KMS-11 (cell line): ENCODE results near the gene PRKD1.

Source experiments
- H2AFZ ChIP-seq: fragments of 200-600 bp; sonication (generic); 2 replicates; pipeline ENCODE4 v1.6.1; 2016; ENCODE audit warnings: antibody characterized with exemption, mixed run types, low read depth
- H3K27ac ChIP-seq: fragments of 200-600 bp; sonication (generic); 2 replicates; pipeline ENCODE4 v1.6.1; 2016; ENCODE audit warnings: mild to moderate bottlenecking, mixed run types
- H3K27me3 ChIP-seq: fragments of 200-600 bp; sonication (generic); 2 replicates; pipeline ENCODE4 v1.6.1; 2017; ENCODE audit warnings: mild to moderate bottlenecking, low read depth, mixed run types, moderate library complexity; ENCODE audit not compliant: insufficient read depth
- H3K36me3 ChIP-seq: fragments of 200-600 bp; sonication (generic); 2 replicates; pipeline ENCODE4 v1.6.1; 2017; ENCODE audit warnings: mild to moderate bottlenecking, mixed run types; ENCODE audit not compliant: insufficient read depth
- H3K4me1 ChIP-seq: fragments of 200-600 bp; sonication (generic); 2 replicates; pipeline ENCODE4 v1.6.1; 2016; ENCODE audit warnings: mild to moderate bottlenecking, low read depth, mixed run types; ENCODE audit not compliant: poor library complexity, severe bottlenecking
- H3K4me2 ChIP-seq: fragments of 200-600 bp; sonication (generic); 2 replicates; pipeline ENCODE4 v1.7.0; 2016; ENCODE audit warnings: mild to moderate bottlenecking, mixed run types
- H3K4me3 ChIP-seq: fragments of 200-600 bp; sonication (generic); IDR thresholded peaks from 2 replicates; pipeline ENCODE4 v1.6.1; 2017; ENCODE audit warnings: low read depth, low read length, mixed read lengths; ENCODE audit not compliant: insufficient read depth
- H3K79me2 ChIP-seq: fragments of 200-600 bp; sonication (generic); 2 replicates; pipeline ENCODE4 v1.6.1; 2016; ENCODE audit warnings: low read depth, mixed run types; ENCODE audit not compliant: insufficient read depth
- H3K9ac ChIP-seq: fragments of 200-600 bp; sonication (generic); 2 replicates; pipeline ENCODE4 v1.6.1; 2016; ENCODE audit warnings: mild to moderate bottlenecking, mixed run types
- H4K20me1 ChIP-seq: fragments of 200-600 bp; sonication (generic); 2 replicates; pipeline ENCODE4 v1.6.1; 2016; ENCODE audit warnings: mild to moderate bottlenecking, mixed run types; ENCODE audit not compliant: insufficient read depth
- TF ChIP-seq, protein P1 (sequence below): fragments of 200-600 bp; sonication (generic); conservative IDR thresholded peaks from 2 replicates; pipeline ENCODE4 v1.6.1; 2017; ENCODE audit warnings: low read depth, mild to moderate bottlenecking, antibody characterized with exemption, low read length, moderate library complexity, mixed read lengths

The PRKD1 gene

DNA sequence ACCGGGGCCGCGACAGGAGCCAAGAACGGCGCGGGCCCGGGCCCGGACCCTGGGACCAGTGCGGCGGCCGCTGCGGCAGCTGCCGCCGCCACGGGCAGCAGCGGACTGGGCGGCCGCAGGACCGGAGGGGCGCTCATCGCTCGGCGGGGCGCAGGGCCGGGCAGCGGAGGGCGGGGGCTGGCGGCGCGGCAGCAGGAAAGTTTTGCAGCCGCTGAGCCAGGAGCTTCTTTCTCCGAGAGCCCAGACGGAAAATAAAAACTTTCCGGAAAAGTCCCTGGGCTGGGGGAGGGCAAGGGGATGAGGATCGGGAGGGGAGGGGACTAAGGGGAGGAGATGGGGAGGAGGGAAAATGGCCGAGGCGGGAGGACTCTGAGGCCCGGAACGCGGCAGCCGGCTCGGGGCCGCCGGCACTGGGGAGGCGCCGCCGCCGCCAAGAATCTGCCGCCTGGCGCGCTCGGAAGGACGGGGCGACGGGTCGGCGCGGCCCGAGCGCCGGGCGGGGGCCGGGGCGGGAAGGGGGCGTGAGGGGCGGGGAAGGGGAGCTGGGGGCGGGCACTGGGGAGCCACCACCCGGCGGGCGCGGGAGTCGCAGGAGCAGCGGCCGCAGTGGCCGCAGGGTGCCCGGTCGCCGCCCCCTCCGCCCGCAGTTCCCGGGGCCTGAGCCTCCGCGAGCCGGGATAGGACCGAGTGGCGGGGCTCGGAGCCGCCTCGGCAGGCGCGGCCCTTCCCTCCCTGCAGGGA is at the start of gene PRKD1:
TSS of gene PRKD1 (minus strand) at position 472 of the 741 bp plus-strand sequence.
- Histone ChIP-seq H2AFZ (peak within 1 kb of the TSS; percentile 30; the same call in 1 of the 2 replicates), H3K27ac (no peak within 1 kb of the TSS), H3K36me3 (no peaks in the 10 kb centered on the region)

DNA sequence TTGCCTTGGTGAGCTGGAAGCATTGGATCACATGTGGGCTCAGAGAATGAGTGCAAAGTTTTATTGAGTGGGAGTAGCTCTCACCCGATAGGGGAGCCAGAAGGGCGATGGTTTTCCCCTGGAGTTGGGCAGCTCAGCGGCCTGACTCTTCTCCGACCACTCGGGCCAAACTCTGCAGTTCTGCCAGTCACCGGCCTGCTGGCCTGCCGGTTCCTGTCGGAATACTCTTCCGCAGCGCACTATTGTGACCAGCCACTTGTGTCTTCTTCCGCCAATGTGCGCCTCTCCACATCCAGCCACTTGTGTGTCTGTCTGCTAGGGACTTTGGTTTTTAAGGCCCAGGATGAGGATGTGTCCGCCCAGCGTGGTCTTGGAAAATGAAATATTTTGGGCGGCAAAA is 43.5 kb upstream of the PRKD1 start:
- Histone ChIP-seq H3K4me2 (no peak overlapping the region), H3K4me3 (no peak overlapping the region), H3K9ac (no peak overlapping the region), H3K36me3 (no peaks in the 10 kb centered on the region), H3K27ac (no peak overlapping the region), H2AFZ (no peak overlapping the region), H3K27me3 (no peaks in the 10 kb centered on the region), H3K79me2 (no peaks in the 10 kb centered on the region), H4K20me1 (no peaks in the 10 kb centered on the region), H3K4me1 (no peaks in the 10 kb centered on the region)
- TF ChIP-seq, protein P1, sequence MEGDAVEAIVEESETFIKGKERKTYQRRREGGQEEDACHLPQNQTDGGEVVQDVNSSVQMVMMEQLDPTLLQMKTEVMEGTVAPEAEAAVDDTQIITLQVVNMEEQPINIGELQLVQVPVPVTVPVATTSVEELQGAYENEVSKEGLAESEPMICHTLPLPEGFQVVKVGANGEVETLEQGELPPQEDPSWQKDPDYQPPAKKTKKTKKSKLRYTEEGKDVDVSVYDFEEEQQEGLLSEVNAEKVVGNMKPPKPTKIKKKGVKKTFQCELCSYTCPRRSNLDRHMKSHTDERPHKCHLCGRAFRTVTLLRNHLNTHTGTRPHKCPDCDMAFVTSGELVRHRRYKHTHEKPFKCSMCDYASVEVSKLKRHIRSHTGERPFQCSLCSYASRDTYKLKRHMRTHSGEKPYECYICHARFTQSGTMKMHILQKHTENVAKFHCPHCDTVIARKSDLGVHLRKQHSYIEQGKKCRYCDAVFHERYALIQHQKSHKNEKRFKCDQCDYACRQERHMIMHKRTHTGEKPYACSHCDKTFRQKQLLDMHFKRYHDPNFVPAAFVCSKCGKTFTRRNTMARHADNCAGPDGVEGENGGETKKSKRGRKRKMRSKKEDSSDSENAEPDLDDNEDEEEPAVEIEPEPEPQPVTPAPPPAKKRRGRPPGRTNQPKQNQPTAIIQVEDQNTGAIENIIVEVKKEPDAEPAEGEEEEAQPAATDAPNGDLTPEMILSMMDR, result no peak

More for the DNA sequence above, at the start of gene PRKD1:
- H3K4me3 ChIP-seq, result no peak within 1 kb of the TSS
- H3K27me3 ChIP-seq, result no peaks in the 10 kb centered on the region
- TF ChIP-seq, protein P1, result no peak
- H3K4me2 ChIP-seq, result peak within 1 kb of the TSS; percentile 57
- no peaks in the 10 kb centered on the region for H3K79me2 ChIP-seq
- H3K4me1 ChIP-seq, result no peaks in the 10 kb centered on the region
- no peak within 1 kb of the TSS for H3K9ac ChIP-seq
- H4K20me1 ChIP-seq, result no peaks in the 10 kb centered on the region

DNA sequence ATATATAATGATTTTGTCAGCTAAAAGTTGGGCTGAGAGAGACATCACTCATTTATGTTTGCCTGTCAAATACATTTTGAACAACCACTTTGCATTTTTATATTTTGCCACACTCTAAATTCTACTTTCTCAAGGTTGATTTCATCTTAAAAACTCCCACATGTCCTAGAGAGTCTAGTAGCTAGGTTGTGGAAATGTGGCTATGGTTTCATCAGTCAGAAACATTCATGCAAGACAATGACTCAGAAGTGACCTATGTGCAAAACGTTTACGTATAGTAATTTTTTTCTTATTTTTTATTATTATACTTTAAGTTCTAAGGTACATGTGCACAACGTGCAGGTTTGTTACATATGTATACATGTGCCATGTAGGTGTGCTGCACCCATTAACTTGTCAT is 27.4 kb upstream of the PRKD1 start:
- TF ChIP-seq, protein P1, result no peak
- no peak overlapping the region for H3K27ac ChIP-seq
- no peaks in the 10 kb centered on the region for H3K79me2 ChIP-seq
- H4K20me1 ChIP-seq, result no peaks in the 10 kb centered on the region
- H3K4me2 ChIP-seq, result no peak overlapping the region
- H3K27me3 ChIP-seq, result no peaks in the 10 kb centered on the region
- H3K9ac ChIP-seq, result no peak overlapping the region
- peaks cover 20% of the 10 kb centered on the region for H3K4me1 ChIP-seq
- no peaks in the 10 kb centered on the region for H3K36me3 ChIP-seq
- no peak overlapping the region for H3K4me3 ChIP-seq
- H2AFZ ChIP-seq, result no peak overlapping the region

DNA sequence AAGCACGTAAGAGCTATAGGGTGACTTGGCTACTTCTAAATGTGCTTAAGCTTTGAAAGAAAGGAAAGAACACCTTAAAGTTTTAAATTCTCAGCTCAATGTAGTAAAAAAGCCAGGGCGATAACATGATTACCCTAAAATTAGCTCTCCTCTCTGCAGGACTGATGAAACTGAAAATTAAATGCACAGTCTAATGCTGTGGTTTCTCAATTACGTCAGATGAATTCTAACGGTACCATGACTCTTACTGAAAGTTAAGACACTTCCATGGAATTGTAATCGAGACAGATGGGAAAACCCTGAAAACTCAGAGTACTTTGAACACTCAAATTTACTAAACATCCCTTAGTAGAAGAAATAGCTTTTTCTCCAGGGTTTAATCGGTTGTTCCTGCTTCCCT is 25.9 kb upstream of the PRKD1 start:
- Histone ChIP-seq H4K20me1 (no peaks in the 10 kb centered on the region), H3K9ac (0 out of 2 replicates have a peak overlapping the region, but pooled peaks have one; percentile 7), H3K36me3 (no peaks in the 10 kb centered on the region), H3K27me3 (no peaks in the 10 kb centered on the region), H3K4me2 (peak overlapping the region; percentile 57), H3K27ac (peak overlapping the region; percentile 20; the same call in 1 of the 2 replicates), H3K4me1 (peaks cover 20% of the 10 kb centered on the region), H3K4me3 (no peak overlapping the region), H3K79me2 (no peaks in the 10 kb centered on the region), H2AFZ (peak overlapping the region; percentile 59)
- TF ChIP-seq, protein P1, result no peak
